ENCODE data around the gene BAZ1B.
"Not testable (repeated sequence)": the region's sequence is repeated elsewhere in the genome, so short reads cannot be mapped to it uniquely, and the experiment has no call there.

Gene BAZ1B

DNA sequence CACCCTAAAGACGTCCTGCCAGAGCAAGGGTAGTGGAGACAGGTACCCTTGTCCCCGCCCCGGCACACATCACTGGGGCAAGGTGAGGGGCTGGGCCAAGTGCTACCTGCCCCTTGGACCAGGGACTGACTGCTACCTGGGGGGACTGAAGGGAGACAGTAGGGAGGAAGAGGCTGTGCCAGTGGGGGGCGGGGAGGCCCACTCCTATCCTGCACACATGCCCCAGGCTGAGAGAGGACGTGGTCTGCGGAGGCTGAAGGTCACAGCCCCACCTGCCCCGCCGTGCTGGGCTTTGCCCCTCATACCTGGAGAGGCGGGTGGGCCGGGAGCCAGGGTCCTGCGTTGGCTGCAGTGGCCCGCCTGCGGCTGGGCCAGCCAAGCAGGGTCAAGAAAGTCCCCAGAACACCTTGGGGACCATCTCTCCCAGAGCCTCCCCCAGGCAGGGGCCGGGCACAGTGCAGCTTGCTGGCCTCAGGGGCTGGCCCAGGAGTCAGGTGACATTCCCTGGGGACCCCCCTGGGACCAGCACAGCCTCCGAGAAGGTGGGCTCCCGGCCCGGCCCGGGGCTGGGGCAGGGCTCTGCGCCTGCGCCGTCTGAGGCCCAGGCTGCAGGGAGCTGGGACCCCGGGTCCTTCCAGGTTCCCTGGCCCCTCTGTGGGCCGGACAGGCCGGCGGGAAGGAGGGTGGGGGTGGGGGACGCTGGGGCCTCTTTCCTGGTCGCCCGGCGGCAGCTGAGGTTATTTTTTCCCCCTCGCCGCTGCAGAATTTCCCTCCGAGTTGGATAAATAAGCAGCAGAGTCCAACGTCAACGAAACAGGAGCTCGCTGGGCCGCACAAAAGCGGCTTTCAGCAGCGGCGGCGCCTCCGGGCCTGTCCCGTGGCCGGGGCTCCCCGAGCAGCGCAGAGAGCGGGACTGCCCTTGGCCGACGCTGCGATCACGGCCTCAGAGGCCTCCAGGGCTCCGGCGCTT, 98.3 kb downstream of the BAZ1B start:
- DNase-seq = no peak

DNA sequence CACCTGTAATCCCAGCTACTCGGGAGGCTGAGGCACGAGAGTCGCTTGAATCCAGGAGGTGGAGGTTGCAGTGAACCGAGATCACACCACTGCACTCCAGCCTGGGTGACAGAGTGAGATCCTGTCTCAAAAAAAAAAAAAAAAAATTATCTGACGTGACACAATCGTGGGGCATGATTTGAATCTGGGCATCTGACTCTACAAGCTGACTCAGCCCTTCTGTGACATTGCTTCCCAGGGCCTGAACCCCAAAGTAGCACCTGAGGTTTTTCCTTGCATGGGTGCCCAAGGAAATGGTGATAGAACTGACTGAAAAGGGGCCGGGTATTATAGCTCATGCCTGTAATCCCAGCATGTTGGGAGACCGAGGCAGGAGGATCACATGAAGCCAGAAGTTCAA, 101.5 kb downstream of the BAZ1B start:
- not testable (repeated sequence) for DNase-seq

DNA sequence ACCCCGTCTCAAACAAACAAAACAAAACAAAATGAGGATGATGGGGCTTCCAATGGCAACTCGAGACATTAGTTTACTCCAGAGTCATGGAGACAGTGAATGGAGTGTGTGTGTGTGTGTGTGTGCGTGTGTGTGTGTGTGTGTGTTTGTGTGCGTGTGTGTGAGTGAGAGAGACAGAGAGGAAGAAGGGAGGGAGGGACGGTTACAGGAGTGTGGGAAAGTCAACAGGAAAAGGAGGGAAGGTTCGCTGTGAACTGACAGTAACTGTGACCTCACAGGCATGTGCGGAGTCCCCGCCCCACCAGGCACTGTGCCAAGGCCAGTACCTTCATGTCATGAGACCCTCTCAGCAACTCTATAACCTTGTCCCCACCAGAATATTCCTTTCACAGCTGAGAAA, 102.1 kb downstream of the BAZ1B start:
- DNase-seq = not testable (repeated sequence)

DNA sequence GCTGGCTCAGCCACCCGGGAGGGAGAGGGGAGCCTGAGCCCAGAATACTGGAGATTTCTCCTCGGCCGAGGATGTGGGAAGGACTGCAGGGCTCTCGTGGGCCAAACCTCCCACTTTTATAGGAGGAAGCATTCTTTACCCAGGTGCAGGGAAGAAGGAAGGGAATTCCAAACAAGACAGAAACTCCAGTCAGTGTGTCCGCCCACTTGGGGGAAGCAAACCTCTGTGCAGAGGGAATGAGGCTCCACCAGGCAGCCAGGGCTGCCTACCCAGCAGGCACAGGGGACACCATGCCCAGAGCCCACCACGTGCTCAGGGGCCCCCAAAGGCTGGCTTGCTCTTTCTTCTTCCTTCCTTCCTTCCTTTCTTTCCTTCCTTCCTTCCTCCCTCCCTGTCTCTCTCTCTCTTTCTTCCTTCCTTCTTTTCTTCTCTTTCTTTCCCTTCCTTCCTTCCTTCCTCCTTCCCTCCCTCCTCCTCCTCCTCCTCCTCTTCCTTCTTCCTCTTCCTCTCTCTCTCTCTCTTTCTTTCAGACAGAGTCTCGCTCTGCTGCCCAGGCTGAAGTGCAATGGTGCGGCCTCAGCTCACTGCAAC, 103.9 kb downstream of the BAZ1B start:
- DNase-seq = no peak

DNA sequence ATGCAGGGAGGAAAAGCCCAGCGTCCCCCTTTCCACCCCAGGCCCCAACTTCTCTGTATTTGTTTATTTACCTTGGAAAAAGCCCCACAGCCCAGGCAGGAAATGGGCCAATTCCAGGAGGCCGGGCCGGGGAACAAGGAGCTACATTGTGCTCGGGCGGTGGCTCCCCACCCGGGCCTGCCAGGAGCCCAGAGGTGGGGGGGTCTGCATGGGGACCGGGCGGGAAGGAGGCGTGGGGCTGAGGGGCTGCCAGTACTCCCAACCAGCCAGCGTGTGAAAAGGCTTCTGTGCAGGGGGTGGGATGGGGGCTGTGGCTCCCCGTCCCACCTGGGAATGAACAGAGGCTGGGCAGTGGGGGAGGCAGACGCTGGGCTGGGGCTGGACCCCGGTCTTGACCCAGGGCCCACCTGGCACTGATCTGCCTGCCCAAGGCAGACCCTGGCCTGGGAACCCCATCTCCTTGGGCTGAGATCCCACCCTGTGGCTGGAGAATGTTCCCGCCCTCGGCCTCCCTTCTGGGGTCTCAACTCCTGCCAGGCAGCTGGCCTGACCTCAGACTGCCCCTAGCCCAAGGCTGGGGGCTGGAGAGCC, 111.5 kb downstream of the BAZ1B start:
- DNase-seq = not testable (repeated sequence)

- DNase-seq = not testable (repeated sequence)
Measured at GRCh38 chr7:73404860-73405259, 117.2 kb downstream of the BAZ1B start.

- not testable (repeated sequence) for DNase-seq
Measured at GRCh38 chr7:73399185-73400050, 122.7 kb downstream of the BAZ1B start.

- DNase-seq = no peak
Measured at GRCh38 chr7:73397521-73398281, 124.4 kb downstream of the BAZ1B start.

- no peak for DNase-seq
Measured at GRCh38 chr7:73395538-73396503, 126.3 kb downstream of the BAZ1B start.

GRCh38 chr7:73394422-73394821, 127.7 kb downstream of the BAZ1B start:
- DNase-seq = no peak

DNA sequence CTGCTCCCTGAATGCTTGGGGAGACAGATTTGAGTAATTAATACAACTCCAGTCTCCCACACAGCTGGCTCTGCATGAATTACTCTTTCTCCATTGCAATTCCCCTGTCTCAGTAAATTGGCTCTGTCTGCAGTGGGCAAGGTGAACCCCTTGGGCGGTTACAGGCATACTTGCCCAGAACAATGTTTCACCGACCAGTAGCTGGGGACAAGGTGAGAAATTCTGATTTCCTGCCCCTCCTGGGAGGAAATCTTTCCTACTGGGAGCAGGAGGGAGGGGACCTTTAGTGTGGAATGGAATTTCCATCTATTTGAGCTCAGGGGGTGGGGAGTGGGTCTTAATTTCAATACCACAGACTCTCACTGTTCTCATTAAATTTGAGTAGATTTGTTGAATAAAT, 130.7 kb downstream of the BAZ1B start:
- DNase-seq = no peak

Data from GF-D8 (cell line).